NCI-H345 treated with DMSO at 0.1 percent for 48 hours (cell line): ENCODE results near the gene SSR1.
"Not testable (repeated sequence)": the region's sequence is repeated elsewhere in the genome, so short reads cannot be mapped to it uniquely, and the experiment has no call there.

ENCODE experiments used
- DNase-seq: peaks from one replicate; lab custom pipeline; 2025; ENCODE audit not compliant: unreplicated experiment; lab: John Stamatoyannopoulos, UW

The SSR1 gene

DNA sequence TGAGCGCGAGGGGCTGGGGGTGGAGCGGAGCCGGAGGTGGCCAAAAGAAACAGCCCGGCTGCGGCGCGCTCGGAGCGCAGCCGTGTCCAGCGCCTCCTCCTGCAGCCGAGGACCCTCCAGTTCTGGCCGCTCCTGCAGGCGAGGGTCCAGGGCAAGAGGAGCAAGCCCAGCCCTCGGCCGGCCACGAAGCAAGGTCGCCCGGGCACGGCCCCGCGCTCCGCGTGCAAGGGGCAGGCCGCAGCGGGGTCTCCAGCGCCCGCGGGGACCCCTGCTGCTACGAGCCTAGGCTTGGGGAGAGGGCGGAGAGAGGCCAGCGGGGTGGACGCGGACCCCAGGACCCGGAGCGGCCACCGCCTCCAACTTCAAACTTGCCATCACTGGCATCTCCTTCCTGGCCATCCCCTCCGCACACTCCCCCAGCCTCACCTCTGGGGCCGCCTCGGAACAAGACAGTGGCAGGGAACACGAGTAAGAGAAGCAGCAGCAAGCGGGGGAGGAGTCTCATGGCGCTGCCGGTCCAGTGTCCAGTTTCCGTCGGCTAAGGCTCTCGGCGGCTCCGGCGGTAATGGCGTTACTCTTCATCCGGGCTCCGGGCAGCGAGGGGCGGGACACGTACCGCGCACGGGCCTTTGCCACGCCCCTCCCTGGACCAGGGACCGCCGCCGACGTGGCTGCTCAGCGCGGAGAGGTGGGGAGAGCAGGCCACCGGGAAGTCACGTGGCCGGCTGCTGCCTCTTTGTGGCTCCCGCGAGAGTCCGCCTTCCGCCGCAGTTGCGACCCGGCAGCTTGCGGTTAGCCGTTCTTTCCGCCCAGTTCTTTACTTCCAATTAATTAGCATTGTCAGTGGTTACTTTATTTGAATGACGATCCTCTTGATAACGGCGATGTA lies at the start of gene SSR1:
Gene SSR1, minus strand, starts transcription at position 584 of the 889 bp plus-strand sequence. Its CDS starts 79 bp downstream, at position 505.
- DNase-seq: peak; percentile 66

DNA sequence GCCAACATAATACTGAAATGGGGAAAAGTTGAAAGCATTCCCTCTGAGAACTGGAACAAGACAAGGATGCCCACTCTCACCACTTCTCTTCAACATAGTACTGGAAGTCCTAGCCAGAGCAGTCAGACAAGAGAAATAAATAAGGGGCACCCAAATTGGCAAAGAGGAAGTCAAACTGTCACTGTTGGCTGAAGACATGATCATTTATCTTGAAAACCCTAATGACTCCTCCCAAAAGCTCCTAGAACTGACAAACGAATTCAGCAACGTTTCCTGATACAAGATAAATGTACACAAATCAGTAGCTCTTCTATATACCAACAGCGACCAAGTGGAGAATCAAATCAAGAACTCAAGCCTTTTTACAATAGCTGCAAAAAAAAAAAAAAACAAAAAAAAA lies 38.9 kb upstream of the SSR1 start:
- DNase-seq: not testable (repeated sequence)

DNA sequence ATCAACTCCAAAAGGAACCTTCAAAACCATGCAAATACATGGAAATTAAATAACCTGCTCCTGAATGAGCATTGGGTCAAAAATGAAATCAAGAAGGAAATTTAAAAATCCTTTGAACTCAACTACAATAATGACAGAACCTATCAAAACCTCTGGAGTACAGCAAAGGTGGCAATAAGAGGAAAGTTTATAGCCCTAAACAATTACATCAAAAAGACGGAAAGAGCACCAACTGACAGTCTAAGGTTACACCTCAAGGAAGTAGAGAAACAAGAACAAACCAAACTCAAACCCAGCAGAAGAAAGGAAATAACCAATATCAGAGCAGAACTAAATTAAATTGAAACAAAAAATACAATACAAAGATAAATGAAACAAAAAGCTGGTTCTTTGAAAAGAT lies 37.6 kb upstream of the SSR1 start:
- not testable (repeated sequence) for DNase-seq

DNA sequence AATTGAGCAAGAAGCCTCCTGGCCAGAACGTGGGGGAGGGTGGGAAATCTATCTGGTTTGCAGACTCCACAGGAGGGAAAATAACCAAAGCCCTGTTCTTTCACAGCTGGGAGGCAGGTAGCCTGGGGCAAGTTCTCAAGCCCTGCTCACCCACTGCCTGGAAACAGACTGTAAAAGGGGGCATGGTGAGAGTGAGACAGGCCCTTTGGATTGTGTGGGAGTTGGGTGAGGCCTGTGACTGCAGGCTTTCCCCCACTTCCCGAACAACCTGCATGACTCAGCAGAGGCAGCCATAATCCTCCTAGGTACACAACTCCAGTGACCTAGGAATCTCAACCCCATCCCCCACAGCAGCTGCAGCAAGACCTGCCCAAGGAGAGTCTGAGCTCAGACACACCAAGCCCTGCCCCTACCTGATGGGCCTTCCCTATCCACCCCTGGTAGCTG lies 34.6 kb upstream of the SSR1 start:
- not testable (repeated sequence) for DNase-seq

DNA sequence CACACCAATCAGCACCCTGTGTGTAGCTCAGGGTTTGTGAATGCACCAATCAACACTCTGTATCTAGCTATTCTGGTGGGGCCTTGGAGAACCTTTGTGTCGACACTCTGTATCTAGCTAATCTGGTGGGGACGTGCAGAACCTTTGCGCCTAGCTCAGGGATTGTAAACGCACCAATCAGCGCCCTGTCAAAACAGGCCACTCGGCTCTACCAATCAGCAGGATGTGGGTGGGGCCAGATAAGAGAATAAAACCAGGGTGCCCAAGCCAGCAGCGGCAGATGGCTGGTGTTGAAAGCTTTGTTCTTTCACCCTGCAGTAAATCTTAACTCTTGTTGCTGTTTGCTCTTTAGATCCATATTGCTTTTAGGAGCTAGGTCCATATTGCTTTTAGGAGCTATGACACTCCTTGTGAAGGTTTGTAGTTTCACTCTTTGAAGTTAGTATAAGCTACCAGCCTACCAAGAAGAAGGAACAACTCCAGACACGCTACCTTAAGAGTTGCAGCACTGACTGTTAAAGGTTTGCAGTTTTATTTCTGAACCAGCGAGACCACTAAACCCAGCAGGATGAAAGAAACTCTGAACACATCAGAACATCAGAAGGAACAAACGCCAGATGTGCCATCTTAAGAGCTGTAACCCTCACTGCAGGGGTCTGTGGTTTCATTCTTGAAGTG lies 31.9 kb upstream of the SSR1 start:
- not testable (repeated sequence) for DNase-seq

DNA sequence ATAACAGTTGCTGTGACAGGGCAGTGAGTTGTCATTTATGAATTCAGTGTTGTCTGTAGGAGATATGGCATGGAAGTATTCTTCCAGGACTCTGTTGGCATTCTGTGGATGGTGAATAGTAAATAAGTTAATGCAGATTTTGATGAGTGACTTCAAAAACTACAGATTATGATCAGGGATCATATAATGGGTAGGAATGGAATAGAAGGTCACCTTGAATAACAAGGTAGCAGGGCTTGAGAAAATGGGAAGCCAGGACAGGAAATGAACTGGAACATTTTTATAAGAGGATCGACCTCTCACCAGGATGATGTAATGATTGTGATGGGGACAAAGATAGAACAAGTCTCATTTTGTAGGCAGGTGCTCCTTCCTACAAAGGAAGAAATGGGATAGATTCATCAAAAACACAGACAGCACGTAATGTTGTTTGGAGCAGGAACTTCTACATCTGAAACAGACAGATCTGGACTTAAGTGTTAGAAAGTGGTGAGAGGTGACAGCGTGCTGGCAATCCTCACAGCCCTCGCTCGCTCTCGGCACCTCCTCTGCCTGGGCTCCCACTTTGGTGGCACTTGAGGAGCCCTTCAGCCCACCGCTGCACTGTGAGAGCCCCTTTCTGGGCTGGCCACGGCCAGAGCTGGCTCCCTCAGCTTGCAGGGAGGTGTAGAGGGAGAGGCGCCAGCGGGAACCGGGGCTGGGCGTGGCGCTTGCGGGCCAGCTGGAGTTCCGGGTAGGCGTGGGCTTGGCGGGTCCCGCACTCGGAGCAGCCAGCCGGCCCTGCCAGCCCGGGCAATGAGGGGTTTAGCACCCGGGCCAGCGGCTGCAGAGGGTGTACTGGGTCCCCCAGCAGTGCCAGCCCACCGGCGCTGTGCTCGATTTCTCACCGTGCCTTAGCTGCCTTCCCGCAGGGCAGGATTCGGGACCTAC lies 30.8 kb upstream of the SSR1 start:
- DNase-seq: no peak

DNA sequence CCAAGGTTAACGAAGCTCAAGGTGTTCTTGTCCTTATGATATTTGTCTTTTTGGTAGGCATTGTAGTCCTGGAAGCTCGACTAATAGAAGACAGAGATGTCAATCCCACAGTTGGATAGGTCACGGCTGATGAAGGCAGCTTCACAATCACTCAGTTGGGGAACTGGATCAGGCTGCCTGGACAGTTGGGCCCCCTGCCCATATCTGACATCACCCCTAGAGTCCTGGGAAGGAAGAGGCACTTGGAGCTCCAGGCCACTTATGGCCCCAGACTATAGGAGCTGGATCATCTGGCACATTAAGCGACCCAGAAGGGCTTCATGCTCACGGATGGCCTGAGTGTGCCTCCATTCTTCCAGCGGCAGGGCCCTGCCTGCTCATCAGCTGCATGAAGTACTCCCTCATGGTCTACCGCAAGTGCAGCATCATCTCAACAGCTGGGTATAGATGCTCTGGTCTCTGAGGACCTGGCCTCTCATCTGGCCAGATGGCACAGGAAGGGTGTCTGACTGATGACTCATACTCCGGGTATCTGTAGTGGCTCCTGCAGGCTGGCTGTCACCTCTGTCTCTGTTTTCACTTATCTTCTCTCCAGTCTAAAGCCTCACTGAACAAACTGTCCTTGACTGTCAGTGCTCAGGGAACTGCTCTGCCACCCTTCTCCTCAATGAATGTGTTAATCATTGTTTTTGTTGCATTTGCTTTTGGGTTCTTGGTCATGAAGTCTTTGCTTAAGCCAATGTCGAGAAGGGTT lies 29.2 kb upstream of the SSR1 start:
- DNase-seq: no peak

DNA sequence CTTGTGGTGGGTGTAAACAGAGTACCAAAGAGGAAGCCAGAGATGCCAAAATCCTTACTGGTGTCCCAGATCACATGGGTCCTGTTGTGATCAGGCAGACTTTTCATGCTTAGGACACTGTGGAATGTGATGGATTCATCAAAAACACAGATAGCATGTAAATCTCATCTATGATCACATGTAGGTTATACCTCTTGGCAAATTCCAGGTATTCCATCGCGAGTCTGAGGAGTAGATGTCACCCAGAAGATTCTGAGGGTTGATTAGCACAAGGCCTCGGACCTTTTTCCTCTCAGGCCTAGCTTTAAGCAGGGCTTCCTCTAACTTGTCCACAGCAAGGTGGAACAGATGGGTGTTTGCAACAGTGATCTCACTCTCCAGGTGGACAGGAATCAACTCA lies 28.3 kb upstream of the SSR1 start:
- DNase-seq: no peak

DNA sequence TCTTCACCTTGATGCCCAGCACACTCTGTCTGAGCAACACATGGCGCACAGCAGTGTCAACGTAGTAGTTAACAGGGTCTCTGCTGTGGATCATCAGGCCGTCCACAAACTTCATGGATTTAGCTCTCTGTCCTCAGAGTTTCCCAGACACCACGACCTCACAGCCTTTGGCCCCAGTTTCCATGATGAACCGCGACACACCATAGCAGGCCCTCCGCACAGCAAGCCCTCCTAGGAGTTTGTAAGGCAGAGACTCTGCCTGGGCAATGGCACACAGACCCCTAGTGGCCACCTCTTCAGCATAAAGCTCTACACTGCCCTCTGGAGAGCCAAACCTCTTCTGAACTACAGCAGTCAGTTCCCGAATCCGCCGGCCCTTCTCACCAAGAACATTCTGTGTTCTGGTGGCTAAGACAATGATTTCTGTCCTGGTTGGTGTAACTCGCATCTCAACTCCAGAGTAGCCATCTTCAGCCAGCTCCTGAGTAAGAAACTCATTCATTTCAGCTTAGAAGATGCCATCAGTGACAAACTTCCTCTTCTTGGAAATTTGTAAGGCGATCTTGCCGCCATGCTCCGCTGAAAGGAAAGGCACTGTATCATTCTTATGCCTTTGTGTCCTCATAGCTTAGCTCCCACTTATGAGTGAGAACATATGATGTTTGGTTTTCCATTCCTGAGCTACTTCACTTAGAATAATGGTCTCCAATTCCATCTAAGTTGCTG lies 26.2 kb upstream of the SSR1 start:
- DNase-seq: not testable (repeated sequence)

DNA sequence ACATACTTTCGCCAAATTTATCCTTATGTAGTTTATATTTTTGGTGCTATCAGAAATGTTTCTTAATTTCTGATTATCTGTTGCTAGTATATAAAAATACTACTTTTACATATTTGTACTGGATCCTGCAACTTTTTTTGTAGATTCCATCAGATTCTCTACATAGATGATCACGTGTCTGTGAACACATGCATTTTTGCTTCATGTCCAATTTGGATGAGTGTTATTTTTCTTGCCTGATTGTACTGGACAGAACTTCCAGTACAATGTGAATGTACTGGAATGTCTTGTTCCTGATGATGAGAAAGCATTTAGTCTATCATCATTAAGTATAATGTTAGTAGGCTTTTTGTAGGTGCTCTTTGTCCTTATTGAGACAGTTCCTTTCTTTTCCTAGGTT lies 25.0 kb upstream of the SSR1 start:
- DNase-seq: no peak

DNA sequence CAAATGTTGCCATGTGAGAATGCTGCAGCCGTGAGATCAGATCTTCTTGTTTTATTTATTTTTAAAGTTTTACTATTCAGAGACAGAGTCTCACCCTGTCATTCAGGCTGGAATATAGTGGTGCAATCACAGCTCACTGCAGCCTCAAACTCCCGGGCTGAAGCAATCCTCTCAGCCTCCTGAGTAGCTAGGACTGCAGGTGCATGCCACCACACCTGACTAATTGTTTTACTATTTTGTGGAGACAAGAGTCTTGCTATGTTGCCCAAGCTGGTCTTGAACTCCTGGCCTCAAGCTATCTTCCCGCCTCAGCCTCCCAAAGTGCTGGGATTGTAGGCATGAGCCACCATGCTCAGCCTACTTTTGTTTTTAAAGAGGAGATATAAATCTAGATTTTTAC lies 22.5 kb upstream of the SSR1 start:
- no peak for DNase-seq

DNA sequence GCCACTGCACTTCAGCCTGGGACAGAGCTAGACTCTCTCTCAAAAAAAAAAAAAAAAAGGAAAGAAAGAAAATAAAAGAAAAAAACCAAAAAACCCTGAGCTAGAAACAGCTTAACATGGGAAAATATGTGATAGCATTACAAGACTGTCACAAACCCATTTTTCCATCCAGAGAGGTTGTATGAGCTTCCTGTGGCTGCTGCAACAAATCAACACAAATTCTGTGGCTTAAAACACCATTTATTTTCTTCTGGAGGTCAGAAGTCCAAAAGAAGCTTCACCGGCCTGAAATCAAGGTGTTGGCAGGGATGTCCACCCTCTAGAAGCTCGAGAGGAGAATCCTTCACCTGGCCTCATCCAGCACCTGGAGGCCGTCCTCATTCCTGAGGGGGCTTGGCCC lies 21.7 kb upstream of the SSR1 start:
- DNase-seq: no peak

DNA sequence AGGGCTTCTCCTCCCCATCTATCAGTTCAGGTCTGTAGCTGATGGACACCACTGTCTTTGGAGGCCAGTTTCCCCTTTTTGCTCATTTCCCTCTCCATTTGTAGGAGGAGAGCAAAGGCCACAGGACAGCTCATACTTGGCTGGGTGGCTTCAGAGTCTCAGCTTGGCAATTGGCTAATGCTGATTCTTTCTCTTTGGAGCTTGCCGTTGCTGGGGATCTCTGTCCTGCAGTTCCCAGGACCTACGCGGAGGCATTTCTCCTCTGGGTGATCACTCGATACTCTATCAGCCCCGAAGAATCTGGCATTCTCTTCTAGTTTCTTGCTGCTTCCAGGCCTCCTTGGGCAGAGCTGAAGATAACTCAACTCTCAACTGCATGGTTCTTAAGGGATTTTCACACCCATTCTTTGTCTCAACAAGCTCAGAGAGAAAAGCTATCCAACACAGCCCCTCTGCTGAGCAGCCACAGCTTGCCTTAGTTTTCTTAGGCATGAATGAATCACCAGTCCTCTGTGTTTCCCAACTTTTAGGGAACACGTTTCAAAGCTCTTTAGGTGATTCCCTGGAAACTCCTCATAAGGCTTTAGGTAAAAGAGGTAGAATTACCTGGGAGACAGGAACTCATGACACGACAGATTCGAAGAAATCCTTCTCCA lies 19.2 kb upstream of the SSR1 start:
- DNase-seq: no peak

DNA sequence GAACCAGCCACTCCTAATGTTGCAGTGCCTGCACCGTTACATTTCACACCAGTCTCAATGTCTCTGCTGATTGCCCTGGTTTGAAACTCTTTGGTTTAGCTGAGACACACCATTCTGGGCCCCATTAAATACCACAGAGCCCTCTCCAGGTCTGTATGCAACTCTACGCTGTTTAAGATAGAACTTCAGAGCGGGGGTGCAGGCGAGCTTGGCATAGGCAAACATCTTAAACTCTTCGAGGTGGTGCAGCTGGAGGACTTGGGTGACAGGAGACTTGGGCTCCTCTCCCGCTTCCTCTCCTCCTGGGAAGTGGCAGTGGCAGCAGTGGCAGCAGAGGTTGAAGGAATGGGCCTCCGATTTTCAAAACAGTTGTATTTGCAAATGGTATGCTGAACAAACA lies 18.5 kb upstream of the SSR1 start:
- no peak for DNase-seq

DNA sequence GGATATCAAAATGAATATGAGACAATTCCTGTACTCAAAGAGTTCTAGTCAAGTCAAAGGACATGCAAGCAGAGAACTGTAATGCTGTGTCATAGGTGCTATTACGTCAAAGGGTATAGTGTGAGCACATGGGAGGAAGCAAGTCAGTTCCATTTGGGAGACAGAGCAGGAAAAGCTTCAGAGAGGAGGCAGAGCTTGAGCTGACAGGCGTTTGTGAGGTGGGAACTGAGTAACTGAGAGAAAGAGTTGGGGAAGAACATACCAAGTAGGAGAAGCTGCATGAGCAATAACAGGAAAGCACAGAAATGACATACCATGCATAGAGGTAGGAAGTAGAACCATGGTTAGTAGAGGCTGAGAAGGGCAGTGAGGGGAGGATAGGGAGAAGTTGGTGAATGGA lies 15.2 kb upstream of the SSR1 start:
- no peak for DNase-seq

DNA sequence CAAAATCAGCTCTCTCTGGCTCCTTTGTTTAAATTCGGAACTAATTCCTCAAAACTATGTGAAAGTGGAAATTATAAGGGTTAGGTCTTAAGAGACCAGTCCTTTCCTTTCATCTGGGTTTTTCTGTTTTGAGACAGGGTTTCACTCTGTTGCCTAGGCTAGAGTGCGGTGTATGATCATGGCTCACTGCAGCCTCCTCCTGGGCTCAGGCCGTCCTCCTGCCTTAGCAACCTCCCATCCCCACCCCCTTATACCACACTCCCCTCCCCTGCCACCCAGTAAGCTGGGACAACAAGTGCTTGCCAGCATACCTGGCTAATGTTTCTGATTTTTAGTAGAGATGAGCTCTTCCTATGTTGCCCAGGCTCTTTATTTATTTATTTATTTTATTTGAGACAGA lies 12.8 kb upstream of the SSR1 start:
- DNase-seq: no peak

DNA sequence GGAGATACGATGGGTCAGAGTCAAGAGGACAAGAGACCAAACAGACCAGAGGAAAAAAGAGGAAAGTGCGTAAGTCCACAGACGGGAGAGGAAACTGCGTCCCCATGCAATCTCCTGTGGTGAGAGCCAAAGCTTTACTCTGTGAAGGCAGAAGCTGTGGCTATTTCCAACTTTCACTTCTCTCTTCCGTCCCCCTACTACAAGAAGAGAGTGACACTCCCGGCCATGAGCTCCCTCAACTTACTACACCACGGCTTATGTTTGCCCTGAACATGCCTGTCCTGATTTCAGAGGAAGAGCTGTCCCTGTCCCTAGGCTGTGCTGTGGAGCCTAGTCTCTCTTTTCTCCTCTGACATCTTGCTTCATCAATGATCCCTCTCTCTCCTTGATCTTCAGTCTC lies 11.5 kb upstream of the SSR1 start:
- DNase-seq: no peak

DNA sequence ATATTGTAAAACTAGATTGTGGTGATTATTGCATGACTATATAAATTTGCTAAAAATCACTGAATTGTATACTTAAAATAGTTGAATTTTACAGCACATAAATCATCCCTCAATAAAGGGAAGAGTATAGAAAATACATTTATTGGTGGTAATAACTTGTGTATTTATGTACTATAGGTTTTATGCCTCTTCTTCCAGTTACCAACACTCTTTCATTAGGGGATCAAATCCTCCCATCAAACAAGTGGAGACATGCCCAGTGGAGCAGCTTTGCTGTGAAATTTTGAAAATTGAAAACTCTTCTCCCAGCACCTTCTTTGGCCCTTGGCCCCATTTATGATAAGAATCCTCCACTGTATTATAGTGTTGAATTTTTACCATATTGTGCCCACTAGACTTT lies 10.1 kb upstream of the SSR1 start:
- no peak for DNase-seq

DNA sequence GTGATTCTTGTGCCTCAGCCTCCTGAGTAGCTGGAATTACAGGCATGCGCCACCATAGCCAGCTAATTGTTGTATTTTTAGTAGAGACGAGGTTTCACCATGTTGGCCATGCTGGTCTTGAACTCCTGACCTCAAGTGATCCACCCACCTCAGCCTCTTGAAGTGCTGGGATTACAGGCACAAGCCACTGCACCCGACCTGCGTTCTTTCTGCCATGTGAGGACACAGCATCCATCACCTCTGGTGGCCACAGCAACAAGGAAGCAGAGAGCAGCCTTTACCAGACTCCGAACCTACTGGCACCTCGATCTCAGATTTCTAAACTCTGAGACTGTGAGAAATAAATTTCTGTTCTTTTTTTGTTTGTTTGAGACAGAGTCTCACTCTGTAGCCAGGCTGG lies 8.9 kb upstream of the SSR1 start:
- not testable (repeated sequence) for DNase-seq
